Measurements from ENCODE around the gene LRRC38.
"Not testable (repeated sequence)": the region's sequence is repeated elsewhere in the genome, so short reads cannot be mapped to it uniquely, and the experiment has no call there.

LRRC38 gene, protein sequence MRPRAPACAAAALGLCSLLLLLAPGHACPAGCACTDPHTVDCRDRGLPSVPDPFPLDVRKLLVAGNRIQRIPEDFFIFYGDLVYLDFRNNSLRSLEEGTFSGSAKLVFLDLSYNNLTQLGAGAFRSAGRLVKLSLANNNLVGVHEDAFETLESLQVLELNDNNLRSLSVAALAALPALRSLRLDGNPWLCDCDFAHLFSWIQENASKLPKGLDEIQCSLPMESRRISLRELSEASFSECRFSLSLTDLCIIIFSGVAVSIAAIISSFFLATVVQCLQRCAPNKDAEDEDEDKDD

DNA sequence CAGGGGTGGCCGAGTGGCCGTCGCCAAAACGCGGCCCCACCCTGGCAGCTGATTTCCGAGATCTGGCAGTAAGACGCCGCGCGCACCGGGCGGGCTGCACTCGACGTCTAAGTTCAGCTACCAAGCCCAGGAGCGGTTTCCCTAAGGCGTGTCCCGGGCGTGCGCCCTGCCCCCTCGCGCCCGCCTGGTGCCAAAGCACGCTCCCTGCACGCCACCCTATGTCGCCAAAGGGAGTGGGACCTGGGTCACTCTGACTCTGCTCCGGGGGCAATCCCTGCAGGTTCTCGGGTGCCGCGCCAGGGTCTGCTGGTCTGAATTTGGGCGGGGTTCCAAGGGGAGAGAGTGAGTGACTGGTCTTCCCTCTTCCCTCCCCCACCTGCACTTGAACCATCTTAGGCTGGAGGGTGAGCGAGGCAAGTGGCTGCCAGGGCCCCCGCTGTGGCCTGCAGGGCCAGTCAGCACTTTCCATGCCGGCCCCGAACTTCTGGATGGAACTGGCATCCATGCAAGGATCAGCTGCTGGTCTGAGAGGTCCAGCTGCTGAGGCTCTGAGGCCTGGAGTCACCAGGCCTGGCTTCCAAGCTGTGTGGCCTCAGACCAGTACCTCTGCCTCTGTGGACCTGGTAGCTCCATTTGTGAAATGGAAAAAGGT, at the start of gene LRRC38:
Gene LRRC38, minus strand, starts transcription at position 109 of the 652 bp plus-strand sequence. CDS start 410 bp downstream, outside the sequence.
- TF ChIP-seq, protein P1, sequence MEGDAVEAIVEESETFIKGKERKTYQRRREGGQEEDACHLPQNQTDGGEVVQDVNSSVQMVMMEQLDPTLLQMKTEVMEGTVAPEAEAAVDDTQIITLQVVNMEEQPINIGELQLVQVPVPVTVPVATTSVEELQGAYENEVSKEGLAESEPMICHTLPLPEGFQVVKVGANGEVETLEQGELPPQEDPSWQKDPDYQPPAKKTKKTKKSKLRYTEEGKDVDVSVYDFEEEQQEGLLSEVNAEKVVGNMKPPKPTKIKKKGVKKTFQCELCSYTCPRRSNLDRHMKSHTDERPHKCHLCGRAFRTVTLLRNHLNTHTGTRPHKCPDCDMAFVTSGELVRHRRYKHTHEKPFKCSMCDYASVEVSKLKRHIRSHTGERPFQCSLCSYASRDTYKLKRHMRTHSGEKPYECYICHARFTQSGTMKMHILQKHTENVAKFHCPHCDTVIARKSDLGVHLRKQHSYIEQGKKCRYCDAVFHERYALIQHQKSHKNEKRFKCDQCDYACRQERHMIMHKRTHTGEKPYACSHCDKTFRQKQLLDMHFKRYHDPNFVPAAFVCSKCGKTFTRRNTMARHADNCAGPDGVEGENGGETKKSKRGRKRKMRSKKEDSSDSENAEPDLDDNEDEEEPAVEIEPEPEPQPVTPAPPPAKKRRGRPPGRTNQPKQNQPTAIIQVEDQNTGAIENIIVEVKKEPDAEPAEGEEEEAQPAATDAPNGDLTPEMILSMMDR (IDR thresholded peaks at IDR 0.05; ENCODE audit: insufficient read depth, missing control alignments): peak; percentile 48
- DNase-seq (ENCODE audit: insufficient read length, low spot score) (no peak), FAIRE-seq (no peak)

DNA sequence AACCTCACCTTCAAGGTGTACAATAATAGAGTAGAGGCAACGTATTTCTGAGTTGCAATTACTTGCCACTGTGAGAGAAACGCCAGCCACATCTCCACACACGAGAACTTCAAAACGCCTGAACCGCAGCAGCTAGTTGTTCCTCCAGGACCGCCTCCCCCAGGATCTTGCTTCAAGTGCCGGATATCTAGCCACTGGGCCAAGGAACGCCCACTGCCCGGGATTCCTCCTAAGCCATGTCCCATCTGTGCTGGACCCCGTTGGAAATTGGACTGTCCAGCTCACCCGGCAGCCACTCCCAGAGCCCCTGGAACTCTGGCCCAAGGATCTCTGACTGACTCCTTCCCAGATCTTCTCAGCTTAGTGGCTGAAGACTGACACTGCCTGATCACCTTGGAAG, 49.2 kb upstream of the LRRC38 start:
- DNase-seq (ENCODE audit: insufficient read length, low spot score); FAIRE-seq: not testable (repeated sequence)

DNA sequence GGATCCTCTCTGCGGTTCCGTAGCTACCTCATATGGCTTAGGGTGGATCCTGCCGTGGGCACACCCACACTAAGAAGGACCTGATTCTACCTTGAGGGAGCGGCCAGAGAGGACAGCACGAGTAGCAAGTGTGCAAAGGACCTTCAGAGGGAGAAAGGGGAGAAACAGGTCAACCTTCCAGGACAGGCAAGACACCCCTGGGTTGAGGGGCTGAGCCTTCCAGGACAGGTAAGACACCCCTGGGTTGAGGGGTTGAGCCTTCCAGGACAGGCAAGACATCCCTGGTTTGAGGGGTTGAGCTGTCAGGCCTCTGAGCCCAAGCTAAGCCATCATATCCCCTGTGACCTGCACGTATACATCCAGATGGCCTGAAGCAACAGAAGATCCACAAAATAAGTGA, 46.7 kb upstream of the LRRC38 start:
- DNase-seq (ENCODE audit: insufficient read length, low spot score) (no peak), FAIRE-seq (no peak)
- TF ChIP-seq, protein P1 (IDR thresholded peaks at IDR 0.05; ENCODE audit: insufficient read depth, missing control alignments): no peak

DNA sequence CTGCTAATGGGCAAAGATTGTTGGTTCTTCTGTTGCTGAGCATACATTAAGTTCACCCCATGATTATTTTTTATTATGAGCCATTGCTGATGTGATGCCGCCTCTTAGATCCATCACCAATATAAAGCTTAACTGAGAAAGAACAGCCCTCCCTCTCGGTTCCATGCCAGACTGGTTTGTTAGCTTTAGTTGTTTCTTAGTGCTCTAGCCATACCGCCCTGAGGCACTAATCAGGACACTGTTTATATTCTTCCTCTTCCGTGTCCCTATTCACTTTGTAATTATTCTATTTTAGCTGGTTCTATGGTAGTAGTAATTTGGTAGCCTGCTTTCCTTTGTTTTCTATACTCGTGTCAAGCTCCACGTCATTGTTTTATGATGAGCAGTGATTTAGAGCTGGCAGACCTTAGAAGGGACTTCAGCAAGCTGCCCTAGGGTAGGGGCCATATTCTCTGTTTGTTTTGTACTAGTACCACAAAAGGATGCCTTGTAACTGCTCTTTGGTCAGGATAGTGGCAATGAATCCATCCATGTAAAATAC, 42.5 kb upstream of the LRRC38 start:
- no peak for FAIRE-seq
- DNase-seq (ENCODE audit: insufficient read length, low spot score): no peak
- TF ChIP-seq, protein P1 (IDR thresholded peaks at IDR 0.05; ENCODE audit: insufficient read depth, missing control alignments): no peak

DNA sequence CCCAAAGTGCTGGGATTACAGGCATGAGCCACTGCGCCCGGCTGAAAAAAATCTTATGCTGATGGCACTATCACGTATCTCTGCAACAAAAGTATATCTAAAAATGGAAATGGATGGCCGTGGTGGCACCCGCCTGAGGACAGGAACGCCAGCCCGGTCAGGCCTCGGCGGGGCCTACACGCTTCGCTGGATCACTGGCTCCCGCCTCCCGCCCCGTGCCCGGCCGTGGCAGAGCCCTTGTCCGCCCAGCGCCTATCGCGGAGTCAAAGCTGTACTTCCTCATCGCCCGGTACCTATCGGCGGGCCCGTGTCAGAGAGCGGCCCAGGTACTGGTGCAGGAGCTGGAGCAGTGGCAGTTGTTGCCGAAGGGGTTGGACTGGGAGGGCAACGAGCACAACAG, 41.0 kb upstream of the LRRC38 start:
- TF ChIP-seq, protein P1 (IDR thresholded peaks at IDR 0.05; ENCODE audit: insufficient read depth, missing control alignments): no peak
- DNase-seq (ENCODE audit: insufficient read length, low spot score) (no peak), FAIRE-seq (no peak)

DNA sequence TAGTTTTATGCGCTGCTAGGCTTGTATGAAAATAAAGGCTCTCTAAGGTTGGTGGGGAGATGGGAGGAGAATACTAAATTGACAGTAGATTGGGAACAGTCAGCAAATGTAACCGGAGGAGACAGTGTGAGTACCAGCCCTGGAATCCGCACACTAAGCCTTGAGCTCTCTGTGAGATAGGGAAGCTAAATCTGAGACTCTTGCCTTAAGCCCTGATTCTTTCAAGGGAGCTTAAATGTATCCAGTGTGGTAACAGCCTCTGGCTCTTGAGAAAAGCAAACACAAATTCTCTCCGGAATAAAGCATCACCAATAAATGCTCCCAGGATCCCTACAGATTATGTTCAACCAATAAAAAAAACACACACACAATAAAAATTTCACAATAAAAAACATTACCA, 36.9 kb upstream of the LRRC38 start:
- DNase-seq (ENCODE audit: insufficient read length, low spot score): no peak
- FAIRE-seq: no peak
- TF ChIP-seq, protein P1 (IDR thresholded peaks at IDR 0.05; ENCODE audit: insufficient read depth, missing control alignments): no peak

DNA sequence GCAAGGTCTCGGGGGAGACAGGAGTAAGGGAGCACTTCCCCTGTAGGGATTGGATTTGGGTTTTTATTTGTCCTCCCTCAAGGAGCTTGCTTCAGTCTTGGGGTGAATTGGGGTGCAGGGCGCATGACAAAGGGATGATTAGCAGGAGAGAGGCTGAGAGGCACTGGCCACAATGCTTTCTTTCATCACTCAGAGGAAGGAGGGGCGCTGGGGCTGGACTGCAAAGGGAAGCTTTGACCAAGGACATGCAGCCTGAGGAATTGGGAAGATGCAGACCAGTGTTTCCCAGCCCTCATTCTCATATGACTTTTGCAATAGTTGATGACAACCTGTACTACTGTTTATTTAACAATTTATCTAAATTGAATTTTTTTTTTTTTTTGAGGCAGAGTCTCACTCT, 35.7 kb upstream of the LRRC38 start:
- no peak for FAIRE-seq
- no peak for DNase-seq (ENCODE audit: insufficient read length, low spot score)
- TF ChIP-seq, protein P1 (IDR thresholded peaks at IDR 0.05; ENCODE audit: insufficient read depth, missing control alignments): no peak

Measured in D721Med (cell line).